Lower leg skin (tissue), 3 donors: Measurements from ENCODE around the gene STAB1.

Source experiments
- POLR2A ChIP-seq, 2 donors: fragments of 450-650 bp; IDR thresholded peaks; one replicate each; pipeline ENCODE4 v1.6.1; 2016 to 2017; ENCODE audit warnings: antibody characterized with exemption in 2 of 2, mild to moderate bottlenecking in 1 of 2, moderate library complexity in 1 of 2
- TF ChIP-seq, protein P1 (sequence below), 3 donors: fragments of 450-650 bp; IDR thresholded peaks; one replicate each; pipeline ENCODE4 v1.5.1; 2016; ENCODE audit warnings: antibody characterized with exemption in 3 of 3, mild to moderate bottlenecking in 3 of 3, moderate library complexity in 2 of 3

DNA sequence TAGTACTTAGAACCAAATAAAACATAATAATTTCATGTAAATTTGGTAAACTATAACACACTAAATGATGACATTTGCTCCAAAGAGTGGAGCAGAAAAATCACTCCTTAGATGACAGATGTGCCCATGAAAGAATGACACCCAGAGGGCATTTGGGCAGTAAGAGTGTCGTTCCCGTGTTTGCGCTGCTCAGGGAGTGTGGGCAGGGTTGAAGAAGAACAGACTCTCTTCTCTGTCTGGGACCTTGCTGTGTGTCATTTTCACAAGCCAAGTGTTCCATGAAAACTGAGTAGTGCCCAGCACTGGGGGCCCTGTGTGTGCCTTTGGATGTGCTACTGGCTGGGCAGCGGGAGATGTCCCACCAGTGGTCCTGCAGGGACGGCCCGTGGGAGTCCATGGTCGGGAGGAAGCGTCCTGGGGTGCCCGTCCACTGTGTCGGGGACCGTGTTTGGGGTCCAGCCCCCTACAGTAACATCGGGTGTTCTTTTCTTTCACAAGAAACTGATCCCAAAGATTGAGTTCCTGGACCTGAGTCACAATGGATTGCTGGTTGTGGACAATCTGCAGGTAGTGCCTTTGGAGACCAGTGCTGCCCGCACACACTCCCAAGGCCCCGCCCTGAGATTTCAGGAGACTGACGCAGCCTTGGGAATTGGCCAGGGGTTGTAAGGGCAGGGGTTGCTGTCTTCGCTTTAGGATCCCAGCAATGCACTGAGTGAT, 17.9 kb upstream of the STAB1 start:
- TF ChIP-seq, protein P1, sequence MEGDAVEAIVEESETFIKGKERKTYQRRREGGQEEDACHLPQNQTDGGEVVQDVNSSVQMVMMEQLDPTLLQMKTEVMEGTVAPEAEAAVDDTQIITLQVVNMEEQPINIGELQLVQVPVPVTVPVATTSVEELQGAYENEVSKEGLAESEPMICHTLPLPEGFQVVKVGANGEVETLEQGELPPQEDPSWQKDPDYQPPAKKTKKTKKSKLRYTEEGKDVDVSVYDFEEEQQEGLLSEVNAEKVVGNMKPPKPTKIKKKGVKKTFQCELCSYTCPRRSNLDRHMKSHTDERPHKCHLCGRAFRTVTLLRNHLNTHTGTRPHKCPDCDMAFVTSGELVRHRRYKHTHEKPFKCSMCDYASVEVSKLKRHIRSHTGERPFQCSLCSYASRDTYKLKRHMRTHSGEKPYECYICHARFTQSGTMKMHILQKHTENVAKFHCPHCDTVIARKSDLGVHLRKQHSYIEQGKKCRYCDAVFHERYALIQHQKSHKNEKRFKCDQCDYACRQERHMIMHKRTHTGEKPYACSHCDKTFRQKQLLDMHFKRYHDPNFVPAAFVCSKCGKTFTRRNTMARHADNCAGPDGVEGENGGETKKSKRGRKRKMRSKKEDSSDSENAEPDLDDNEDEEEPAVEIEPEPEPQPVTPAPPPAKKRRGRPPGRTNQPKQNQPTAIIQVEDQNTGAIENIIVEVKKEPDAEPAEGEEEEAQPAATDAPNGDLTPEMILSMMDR (IDR thresholded peaks at IDR 0.05) = no peak
- TF ChIP-seq POLR2A (IDR thresholded peaks at IDR 0.05) = no peak
